Fibroblast of skin of back (primary cell): ENCODE measurements around the gene DGKE. TPM values are rescaled to one million over a fixed set of nuclear protein-coding genes. Genes with fewer than 3 reads are reported as not detected.

ENCODE experiments used
- DNase-seq: peaks from one replicate; pipeline ENCODE4 v3.0.0-alpha.2; 2013
- polyA plus RNA-seq, 2 experiments: library from polyadenylated mRNA; unstranded; fragments of 120-200 nt; gene quantifications; one replicate each; pipeline ENCODE4 v1.2.1, GENCODE V29; 2013; ENCODE audit not compliant: insufficient read length in 2 of 2

The DGKE gene
- polyA plus RNA-seq (2013, experiment 1 of 2; ENCODE audit: insufficient read length): 2.3 TPM
- 1.8 TPM for polyA plus RNA-seq (2013, experiment 2 of 2; ENCODE audit: insufficient read length)

DNA sequence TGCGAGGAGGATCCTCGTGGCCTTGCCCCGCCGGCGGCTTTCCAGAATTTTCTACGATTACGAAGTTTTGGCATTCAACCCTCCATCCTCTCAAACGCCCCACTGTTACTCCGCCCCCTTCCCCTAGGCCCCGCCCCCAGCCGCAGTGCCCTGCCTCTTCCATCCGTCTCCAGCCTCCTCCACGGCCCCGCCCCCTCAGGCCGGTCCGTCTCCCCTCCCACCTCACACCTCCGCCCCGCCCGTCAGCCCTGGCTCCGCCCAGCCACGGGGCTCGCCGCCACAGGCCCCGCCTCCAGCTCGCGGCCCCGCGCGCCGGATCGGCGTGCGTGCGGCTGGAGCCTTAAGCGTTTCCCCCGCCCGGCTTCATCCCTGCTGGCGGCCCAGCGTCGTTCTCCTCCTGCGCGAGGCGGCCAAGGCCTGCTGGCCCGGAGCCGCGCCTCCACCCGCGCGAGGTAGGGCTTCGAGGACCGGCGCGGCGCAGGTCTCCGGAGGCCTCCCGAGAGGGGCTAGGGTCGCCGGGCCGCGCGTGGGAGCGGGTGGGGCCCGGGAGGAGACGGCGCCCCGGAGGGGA is at the start of gene DGKE, which contains the start of gene C17orf67:
Gene DGKE (plus strand): TSS at position 343 of the 571 bp plus-strand sequence. CDS start 645 bp downstream, outside the sequence.
Gene C17orf67 (minus strand): TSS at position 112 of the 571 bp plus-strand sequence. CDS start 18,110 bp downstream, outside the sequence.
- DNase-seq: peak; percentile 94

DNA sequence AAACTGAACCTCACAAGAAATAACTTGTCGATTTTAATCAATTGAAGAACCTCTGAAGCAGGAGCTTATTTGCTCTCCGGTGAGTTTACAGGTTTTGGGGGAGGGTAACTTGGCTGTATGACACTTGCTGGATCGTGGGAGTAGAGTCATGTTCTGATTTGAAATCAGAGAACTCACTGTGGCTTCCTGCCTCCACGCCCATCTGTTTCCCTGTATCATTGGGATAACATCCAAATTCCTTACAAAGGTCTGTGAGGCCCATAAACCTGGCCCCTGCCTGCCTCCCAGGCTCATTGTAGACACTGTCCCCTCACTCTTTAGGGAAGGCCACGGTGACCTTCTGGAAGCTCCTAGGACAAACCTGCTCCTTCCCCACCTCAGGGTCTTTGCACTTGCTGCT is 48.5 kb upstream of the DGKE start:
- no peak for DNase-seq

DNA sequence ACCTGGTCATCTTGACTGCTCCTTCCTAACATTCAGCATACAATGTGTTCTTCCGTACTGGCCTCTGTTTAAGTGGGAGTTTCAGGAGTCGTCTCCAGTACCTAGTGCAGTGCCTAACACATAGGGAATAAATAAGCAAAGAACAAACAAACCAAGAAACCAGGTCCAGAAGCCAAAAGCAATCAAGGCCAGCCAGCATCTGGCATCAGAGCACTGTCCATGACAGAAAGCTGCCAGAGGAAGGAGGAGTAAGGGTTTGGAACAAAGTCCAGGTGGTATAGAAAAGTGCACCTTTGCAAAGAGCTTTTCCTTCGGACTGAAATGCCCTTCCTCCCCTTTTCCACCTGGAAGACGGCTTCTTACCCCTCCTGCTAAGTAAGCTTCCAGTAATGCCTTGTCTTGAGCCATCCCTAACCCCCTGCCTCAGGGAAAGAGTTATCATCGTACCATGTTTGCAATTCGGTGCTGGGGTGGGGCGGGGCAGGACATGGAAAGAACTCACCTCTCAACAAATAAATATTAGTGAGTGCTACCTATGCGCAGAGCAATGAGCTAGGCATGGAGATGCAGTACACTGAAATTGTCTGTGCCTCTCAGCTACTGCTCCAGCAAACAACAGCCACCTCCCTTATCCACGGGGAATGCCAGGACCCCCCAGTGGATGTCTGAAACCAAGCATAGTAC is 47.8 kb upstream of the DGKE start:
- no peak for DNase-seq

DNA sequence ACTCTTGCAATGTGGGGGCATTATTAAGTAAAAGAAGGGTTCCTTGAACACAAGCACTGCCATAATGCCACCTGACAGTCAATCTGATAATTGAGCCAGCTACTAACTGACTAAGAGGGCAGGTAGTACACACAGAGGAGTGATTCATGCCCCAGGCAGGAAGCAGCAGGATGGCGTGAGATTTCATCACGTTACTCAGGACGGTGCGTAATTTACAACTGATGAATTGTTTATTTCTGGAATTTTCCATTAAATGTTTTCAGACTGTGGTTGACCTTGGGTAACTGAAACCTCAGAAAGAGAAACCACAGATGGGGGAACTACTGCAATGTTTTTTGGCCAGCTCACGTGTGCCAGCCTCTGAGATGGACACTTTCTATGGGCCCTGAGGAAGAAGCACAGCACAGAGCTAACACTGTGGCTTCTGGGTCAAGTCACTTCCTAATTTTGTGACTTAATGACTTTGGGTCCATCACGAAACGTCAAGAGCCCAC is 46.9 kb upstream of the DGKE start:
- DNase-seq: peak; percentile 71

DNA sequence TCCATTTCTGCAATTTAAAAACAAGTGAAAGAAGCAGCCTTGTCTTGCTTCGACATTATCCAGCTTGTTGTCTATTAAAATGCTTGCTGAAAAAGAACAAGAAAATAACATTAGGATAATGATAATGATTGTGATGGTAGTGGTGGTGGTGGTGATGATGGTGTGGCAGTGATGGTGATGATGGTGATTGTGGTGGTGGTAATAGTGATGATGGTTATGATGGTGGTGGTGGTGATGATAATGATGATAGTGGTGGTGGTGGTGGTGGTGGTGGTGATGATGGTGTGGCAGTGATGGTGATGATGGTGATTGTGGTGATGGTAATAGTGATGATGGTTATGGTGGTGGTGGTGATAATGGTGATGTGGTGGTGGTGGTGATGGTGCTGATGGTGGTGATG is 41.7 kb upstream of the DGKE start:
- DNase-seq: no peak

DNA sequence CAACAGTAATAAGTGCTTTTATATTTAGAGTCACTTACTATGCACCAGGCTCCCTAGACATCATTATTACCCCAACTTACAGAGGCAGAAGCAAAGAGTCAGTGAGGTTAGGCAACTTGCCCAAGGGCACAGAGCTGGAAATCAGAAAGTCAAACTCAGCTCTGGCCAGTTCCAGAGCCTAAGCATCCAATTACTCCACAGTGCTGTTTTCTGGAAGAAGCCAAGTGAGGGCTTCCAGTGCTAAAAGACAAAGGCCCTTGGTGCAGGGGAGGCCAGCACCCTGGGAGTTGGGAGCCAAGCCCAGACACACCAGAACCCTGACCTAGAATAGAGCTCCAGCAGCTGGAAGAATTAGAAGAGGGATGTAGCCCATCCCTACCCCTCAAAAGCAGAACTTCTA is 40.4 kb upstream of the DGKE start:
- no peak for DNase-seq

DNA sequence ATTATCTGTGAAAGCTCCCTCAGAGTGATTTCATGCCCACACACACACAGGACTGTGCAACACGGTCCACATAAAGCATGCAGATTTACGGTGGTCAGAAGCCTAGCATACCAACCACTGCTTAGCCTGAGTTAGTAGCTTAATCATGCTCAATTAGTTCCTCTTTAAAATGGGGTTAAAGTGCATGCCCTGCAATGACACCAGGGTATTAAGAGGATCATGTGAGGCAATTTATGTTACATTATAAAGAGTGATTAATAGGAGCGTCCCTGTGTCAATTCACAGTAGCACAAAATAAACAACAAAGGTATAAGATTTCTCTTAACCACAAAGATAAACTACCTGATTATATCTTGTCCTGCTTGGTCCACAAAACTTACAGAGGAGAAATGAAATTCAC is 40.0 kb upstream of the DGKE start:
- DNase-seq: no peak

DNA sequence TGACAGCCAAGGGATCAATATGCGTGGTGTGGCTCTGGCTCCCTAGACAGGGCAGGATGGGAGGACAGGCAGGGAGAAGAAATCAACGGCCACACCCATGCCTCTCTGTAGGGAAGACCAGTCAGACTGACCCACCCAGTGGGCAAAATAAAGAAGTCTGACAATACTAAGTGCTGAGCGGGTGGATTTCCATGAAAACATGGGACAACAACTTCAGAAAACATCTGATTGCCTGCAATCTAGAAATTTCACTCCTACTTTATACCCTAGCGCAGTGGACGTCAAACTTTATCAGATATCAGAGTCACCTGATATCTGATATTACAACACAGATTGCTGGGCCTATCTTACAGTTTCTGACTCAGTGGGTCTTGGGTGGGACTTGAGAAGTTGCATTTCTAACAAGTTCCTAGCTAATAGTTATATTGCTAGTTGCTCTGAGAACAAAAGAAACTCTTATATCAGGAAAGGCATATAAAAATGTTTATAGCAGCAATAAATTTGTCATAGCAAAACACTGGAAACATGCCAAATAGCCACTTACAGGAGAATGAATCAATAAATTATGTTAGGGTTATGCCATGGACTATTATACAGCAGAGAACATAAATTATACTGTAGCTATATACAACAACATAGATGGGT is 38.6 kb upstream of the DGKE start:
- DNase-seq: no peak

DNA sequence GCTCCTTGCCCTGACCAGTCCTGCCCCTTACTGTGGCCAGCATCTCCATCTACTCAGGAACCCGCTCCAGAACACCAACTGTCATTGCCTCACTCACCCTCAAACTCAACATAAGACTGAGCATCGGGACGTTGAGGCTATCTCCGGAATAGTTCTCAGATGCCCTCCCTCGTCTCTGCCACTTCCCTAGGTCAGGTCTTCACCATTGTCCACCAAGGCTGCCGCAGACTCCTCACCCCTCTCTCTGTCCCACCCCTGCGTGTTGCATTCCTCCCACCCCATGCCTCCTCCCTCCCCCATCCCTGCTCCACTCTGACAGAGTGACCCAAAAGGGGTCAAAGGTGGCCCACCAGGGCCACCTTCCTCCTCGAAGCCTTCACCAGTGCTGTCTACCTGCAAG is 37.4 kb upstream of the DGKE start:
- DNase-seq: no peak

DNA sequence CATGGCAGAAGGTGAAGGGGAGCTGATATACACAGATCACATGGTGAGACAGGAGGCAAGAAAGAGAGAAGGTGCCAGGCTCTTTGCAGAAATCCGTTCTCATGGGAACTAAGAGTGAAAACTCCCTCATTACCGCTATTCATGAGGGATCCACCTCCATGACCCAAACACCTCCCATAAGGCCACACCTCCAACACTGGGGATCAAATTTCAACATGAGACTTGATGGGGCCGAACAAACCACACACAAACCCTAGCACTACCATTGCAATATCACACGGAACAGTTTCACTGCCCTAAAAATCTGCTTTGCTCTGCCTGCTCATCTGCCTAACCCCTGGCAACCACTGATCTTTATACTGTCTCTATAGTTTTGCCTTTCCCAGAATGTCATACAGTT is 35.0 kb upstream of the DGKE start:
- no peak for DNase-seq

DNA sequence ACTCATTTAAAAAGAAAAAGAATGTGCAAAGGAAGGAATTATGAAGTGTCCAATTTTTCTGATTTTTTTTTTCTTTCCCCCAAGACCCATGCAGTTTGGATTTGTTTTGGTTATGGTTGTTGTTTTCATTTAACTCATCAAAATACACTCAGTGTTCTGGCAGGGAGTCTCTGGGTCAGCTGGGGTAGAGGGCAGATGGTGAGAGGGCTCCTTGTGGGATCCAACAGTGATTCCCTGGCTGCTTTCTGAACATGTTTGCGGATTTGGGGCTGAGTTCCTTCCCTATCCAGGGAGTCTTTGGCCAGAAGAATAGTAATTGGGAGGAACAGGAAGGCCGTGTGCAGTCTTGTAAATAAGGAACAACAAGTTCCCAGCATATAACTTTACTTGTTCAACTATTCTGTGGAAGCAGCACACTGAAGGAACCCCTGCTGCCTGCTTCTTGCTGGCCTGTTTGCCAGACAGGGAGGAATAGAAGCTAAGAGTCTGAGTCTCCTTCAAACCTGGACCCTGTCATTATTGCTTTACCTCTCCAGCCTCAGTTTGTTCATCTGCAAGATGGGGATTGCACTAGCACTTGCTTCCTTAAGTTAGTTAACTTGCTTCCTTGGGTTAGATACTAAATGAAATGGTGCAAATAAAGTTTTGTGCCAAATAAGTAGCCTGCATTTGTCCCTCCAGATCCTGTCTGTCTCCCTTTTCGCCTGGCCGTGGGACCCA is 32.3 kb upstream of the DGKE start:
- no peak for DNase-seq

DNA sequence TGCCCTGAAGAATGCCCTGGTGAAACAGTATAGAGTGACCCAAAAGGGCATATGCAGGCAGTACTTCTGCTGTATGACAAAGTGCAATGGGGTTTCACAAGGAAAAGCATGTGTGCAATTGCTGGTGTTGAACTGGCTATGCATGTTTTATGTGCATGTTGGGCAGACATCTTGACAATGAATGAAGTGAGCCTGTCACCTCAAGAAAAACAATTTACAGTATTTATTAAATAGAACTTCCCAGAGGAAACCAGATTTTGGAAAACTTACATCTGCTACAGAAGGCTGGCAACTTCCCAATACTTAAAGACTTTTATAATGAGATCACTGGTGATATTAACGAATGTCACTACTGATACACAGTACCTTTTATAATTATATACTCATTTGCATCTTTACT is 30.9 kb upstream of the DGKE start:
- DNase-seq: no peak

DNA sequence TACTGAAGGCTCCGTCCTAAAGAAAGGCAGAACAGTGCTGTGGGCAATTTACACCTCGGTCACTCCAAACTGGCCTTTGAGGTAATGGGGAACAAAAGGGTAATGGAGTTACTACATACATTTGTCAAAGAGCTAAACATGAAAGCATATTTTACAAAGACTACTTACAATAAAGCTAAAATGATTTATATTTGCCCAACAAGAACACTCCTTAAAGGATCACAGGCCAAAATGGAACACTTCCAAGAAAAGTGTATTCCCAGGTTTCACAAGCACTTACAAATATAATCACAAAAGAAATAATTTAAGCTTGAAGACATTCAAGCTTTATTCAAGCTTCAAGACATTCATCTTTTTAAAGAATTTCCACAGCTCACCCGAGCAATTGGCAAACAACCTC is 29.5 kb upstream of the DGKE start:
- no peak for DNase-seq

DNA sequence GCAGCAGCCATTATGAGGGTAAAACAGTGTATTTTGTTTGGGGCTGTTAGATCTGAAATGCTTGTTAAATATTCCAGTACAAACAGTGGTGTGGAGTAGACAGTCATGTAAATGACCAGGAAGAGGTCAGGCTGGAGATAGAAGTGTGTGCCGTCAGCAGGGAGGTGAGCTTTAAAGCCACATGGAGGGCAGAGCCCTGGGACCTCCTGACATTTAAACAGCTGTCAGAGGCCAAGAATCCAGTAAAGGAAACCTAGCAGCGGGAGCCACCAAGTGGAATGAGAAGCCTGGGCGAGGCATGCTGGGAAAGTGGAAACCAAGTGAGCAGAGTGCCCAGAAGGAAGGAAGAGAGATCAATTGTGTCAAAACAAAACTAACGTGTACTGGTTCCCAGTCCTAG is 27.0 kb upstream of the DGKE start:
- no peak for DNase-seq

DNA sequence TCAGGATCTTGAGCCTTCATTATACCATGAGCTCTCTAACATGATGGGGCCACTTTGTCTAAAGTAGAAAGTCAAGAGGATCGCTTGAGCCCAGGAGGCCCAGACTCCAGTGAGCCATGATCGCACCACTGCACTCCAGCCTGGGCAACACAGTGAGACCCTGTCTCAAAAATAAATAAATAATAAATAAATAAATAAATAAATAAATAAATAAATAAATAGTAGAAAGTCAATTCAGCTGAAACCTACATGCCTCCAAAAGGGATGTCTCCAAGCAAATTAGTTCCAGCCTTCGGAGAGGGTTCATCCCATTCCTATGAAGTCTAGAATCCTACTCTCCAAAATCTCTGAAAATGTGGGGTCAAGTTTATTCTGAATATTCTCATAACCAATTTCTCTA is 26.2 kb upstream of the DGKE start:
- DNase-seq: no peak

DNA sequence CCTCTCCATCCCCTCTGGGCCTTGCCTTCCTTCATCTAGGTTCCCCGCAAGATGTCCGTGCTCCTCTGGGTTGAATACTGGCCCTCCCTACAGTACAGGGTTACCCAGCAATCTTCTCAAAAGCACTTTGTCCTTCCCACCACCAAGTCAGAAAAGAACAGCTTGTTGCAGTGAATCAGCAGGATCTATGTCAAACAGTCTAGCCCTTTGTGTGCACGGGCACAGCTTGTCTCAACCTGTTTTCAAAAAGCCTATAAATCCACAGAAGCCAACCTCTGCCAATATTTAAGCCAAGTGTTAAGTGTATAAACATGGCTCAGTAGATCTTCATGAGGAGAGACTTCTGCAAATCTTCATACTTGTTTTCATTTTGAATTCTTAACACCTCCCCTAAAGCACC is 25.4 kb upstream of the DGKE start:
- no peak for DNase-seq

DNA sequence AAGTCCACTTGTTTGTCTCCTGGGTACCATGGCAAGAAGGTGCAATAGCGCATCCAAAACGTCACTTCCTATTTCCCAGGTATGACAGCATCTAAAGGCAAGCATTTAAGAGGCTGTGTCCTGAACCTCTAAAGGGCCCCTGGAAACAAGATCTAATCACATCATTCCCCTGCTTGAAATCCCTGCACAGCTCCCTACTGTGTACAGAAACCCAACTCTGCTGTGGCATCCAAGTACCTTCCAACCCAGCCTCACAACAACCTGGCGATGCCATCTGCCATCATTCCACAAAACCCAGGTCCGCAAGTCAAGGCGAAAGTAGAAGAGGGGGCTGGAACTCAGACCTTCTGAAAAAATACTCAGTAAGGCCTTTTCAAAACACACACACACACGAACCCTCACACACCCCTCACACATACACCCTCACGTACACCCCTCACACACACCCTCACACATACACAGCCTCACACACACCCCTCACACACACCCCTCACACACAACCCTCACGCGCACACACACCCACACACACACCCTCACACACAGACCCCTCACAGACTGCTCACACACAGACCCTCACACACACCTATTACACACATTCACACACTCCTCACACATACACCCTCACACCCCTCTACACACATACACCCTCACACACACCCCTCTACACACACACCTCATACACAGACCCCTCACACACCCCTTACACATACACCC is 24.7 kb upstream of the DGKE start:
- no peak for DNase-seq

DNA sequence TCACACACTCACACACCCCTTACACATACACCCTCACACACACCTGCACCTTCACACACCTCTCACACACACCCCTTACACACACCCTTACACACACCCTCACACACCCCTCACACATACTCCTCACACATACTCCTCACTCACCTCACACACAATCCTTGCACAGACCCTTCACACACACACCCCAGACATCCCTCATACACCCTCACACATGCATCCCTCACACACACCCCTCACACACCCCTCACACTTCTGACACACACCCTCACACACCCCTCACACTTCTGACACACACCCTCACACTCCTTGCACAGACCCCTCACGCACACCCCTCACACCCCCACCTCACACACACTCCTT is 24.2 kb upstream of the DGKE start:
- no peak for DNase-seq

DNA sequence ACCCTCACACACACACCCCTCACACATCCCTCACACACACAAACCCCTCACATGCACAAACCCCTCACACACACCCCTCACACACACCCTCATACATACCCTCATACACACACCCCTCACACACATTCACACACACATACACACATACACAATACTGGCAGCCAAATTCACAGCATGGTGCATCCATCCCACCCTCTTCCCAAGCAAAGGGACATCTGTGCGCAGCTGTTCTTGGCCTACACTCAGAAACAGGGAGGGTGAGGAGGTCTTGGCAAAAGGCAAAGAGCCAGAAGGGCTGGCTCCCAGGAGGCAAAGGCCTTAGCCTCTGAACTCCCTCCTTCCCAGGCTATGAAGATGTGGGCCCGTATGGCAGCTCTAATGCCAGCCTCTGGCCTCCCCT is 23.6 kb upstream of the DGKE start:
- no peak for DNase-seq

DNA sequence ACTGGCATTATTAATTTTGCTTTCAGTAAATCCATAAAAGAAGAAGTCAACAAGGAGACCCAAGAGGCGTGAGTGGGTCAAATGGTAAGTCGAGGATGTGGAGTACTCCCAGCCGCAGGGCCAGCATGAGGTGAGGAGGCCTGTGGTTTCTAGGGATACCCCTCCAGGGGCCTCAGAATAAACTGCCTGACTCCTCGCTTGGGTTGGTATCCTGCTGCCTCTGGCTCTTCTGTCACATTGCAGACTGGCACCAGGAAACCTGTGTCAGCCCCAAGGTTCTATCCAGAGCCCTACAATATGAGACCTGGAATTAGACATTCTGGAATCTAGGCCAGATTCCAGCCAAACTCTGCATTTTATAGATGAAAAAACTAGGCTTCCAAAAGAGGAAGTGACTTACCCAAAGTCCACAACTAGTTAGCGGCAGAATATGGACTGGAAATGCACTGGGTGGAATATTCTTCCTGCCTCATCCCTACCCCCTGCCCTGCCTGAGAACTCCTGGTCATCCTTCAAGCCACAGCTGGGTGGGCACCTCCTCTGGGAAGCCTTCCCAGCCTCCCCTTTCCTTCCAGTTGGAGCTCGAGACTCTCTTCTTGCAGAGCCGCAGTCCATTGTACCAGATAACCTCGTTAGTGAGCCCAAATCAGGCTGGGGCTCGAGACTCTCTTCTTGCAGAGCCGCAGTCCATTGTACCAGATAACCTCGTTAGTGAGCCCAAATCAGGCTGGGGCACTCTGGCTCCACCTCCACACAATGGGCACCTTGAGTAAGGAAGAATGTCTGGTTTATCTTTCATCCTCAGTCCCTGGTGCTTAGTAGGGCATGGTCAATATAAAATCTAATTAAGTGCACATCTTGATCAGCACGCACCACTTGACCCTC is 22.8 kb upstream of the DGKE start:
- DNase-seq: no peak

DNA sequence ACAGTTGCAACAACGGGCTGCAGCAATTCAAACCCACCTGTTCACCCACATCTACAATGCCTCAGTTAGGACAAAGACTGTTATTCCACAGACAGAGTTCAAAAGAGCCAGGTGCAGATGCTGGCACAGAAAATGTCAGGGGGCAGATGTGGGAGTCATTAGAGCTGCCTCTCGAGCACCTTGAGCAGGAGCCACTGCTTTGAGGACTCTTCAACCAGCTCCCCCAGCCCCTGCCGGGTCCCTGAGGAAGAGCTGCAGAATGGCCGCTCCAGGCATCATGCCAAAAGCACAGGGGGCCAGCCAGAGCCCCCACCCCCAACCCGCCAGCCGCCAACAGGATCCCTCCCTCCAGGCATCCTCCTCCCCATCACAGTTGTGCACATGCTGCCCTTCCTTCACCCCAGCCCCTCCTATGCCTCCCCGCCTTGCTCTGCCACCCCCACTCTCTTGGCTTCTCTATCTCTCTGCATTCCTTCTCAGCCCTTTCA is 21.0 kb upstream of the DGKE start:
- no peak for DNase-seq
